ENCODE data around the gene PRPF19.
"Not testable (repeated sequence)": the region's sequence is repeated elsewhere in the genome, so short reads cannot be mapped to it uniquely, and the experiment has no call there.

PRPF19 gene

DNA sequence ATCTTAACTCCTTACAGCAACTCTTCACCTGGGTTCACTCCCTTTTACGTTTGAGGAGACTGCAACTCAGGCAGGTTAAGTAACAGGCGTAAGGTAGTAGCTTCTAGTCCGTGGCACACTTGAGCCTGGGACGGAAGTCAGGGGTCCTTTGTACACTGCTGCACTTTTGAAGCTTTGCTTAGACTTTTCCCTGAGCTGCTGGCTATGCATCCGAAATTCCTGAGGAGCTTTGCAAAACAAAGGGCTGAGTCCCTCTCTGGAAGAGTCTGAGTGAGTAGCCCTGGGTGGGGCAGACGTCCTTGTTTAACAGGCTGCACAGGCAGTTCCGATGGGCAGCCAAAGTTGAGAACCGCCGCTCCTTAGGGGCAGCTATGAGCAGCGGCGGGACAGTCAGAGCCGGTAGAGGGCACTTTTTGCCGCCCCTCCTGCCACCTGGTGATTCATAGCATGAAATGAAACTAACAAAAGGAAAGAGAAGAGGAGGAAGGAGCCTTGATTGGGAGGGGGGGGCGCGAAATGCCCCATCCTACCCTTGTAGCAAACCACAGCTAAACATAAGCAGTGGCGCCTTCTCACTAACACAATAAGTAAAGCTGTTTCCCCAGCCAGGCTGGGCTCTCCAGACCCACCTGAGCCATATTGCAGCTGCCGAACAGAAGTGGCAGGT lies 9.0 kb upstream of the PRPF19 start:
- peaks cover 4% of the 10 kb centered on the region; the same call in 1 of the 2 replicates for H3K36me3 ChIP-seq (ENCODE audit: insufficient read depth, low read length)
- H3K4me3 ChIP-seq (ENCODE audit: low read depth, low read length), result peak overlapping the region; percentile 83
- peak overlapping the region; percentile 74 for H3K27ac ChIP-seq (ENCODE audit: low read depth, low read length)
- H2AFZ ChIP-seq (ENCODE audit: low read length, unreplicated experiment), result peak overlapping the region; percentile 12
- H3K4me1 ChIP-seq (ENCODE audit: control insufficient read depth, insufficient read depth, low read length, unreplicated experiment), result peaks cover 33% of the 10 kb centered on the region
- peaks cover 52% of the 10 kb centered on the region for H3K79me2 ChIP-seq (ENCODE audit: control insufficient read depth, insufficient read depth, low read length, unreplicated experiment)
- H3K27me3 ChIP-seq (ENCODE audit: insufficient read depth, low read length), result 0 out of 2 replicates have a peak, but pooled peaks cover 9% of the 10 kb centered on the region

DNA sequence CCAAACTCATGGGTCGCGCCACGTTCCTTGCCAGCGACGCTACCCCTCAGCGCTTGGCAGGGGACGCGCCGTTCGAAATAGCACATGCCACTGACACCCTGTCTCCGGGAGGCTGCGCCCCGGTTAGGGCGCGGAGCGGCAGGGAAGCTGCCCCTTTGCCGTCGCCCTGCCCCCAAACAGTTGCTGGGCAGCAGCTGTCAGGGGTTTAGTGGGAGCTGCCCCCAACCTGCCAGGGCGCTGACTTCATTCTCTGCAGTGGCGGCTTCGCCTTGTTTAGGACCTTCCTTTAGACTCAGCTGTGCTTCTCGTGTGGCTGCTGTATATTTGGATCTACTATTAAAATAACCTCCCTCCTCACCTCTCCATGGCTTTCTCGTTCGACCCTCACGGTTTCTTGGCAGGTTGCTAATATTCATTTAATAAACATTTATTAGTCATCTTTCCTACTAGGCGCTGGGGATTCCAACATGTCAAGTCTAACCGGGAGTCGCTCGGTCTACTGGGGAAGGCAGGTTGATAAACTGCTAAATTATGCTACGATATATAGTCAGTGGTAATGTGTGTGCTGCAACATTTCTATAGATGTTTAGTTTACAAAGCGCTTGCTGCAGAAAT lies 8.4 kb upstream of the PRPF19 start:
- Histone ChIP-seq H2AFZ (ENCODE audit: low read length, unreplicated experiment) (peak overlapping the region; percentile 12), H3K36me3 (ENCODE audit: insufficient read depth, low read length) (no peaks in the 10 kb centered on the region), H3K79me2 (ENCODE audit: control insufficient read depth, insufficient read depth, low read length, unreplicated experiment) (peaks cover 51% of the 10 kb centered on the region), H3K27me3 (ENCODE audit: insufficient read depth, low read length) (peaks cover 13% of the 10 kb centered on the region), H3K4me1 (ENCODE audit: control insufficient read depth, insufficient read depth, low read length, unreplicated experiment) (peaks cover 33% of the 10 kb centered on the region), H3K4me3 (ENCODE audit: low read depth, low read length) (peak overlapping the region; percentile 83), H3K27ac (ENCODE audit: low read depth, low read length) (no peak overlapping the region; the same call in 1 of the 2 replicates)

DNA sequence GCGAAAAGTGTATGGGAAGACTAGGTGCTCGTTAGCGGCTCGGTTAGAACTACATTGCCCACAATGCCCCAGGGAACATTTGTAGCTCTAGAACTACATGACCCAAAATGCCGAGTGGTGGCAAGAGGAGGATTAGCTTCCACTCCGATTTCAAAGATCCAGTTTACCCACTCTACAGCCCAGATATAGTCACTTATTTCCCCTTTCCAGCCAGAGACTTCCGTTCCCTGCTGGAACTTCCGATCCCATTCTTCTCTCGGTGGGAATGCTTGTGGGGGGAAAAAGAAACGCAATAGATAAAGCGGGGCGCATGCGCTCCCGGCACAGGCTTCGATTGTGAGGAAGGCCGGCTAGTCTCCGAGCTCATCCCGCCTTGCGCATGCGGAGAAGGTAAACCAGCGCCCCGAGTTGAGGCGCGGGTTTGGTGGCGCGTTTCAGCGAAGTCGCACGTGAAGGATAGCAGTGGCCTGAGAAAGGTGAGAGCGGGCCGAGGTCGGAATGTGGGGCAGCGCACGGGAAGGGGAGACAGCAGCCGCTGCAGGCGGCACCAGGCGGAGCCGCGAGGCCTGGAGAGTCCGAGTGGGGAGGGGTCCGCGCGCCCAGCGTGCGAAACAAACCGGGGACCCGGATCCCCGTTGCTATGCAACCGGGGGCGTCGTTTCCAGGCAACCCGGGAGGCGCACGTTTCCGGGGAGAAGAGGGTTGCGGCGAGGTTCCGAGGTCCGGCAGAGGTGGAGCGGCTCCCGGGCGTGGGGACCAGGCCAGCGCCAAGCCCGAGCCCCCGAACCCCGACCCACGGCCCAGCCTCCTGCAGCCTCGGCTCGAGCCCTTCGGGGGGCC lies 7.6 kb upstream of the PRPF19 start, which contains the start of gene TMEM109:
TSS of gene TMEM109 (plus strand) at position 366 of the 840 bp plus-strand sequence. CDS start 5,536 bp downstream, outside the sequence.
- H3K79me2 ChIP-seq (ENCODE audit: control insufficient read depth, insufficient read depth, low read length, unreplicated experiment), result peaks cover 44% of the 10 kb centered on the region
- H2AFZ ChIP-seq (ENCODE audit: low read length, unreplicated experiment), result peak within 1 kb of the TSS; percentile 99
- no peaks in the 10 kb centered on the region for H3K36me3 ChIP-seq (ENCODE audit: insufficient read depth, low read length)
- peak within 1 kb of the TSS; percentile 83 for H3K4me3 ChIP-seq (ENCODE audit: low read depth, low read length)
- peaks cover 19% of the 10 kb centered on the region for H3K27me3 ChIP-seq (ENCODE audit: insufficient read depth, low read length)
- H3K27ac ChIP-seq (ENCODE audit: low read depth, low read length), result peak within 1 kb of the TSS; percentile 85
- H3K4me1 ChIP-seq (ENCODE audit: control insufficient read depth, insufficient read depth, low read length, unreplicated experiment), result peaks cover 26% of the 10 kb centered on the region

DNA sequence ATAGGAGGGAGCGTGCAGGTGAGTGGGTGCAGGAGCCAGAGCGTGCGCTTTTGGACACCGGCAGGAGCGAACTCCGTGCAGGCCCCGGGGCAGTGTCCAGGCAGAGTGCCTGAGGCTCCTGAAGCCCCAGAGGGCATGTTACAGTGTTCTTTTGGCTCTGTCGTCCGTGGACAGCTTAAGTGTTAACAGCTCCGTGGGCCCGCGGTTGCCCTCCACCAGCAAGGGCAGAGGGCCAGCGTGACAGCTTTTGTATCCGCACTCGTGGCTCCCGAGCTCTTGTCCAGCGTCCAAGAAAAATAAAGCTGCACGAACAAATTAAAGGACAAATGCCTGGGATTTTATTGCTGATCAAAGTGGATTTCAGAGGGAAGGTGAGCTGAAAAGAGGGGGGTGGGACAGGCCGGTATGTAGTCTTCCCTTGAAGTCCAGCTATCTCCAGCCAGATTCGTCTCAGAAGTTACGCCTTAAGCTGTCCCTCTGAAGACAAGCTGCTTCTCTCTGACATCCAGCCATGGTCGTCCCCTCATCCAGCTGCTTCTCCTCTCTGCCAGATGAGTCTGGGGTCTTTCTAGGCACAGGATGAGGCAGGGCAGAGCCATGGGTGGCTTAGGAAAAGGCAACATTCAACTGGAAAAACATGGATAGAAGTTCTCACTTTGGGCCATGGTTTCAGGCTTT lies 6.6 kb upstream of the PRPF19 start:
- peaks cover 19% of the 10 kb centered on the region for H3K4me1 ChIP-seq (ENCODE audit: control insufficient read depth, insufficient read depth, low read length, unreplicated experiment)

DNA sequence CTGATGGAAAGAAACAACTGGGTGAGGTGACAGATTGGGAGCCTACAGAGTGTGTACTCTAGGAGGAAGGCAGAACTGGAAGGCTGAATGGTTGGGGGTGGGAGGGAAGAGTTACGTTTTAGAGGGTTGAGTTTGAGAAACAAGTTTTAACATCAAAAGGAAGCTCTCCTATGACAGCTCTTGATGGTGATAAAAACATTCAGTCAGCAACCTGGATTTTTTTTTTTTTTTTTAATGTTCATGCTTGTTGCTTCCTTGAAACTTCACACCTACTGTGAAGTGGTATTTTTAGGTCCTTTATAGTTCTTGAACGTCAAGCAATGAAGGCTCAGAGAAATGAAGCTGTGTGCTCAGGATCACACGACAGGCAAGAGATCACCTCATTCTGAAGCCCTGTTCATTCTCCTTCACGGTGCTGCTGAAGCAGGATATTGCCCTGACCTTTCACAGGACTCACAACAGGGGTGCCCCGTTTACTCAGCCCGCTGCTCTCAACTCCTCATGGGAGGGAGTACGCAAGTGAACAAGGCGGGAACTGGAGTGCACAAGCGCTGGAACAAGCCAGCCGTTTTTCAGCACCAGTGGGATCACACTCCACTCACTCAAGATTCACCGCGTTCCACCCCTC lies 6.0 kb upstream of the PRPF19 start:
- Histone ChIP-seq H3K27me3 (ENCODE audit: insufficient read depth, low read length) (peaks cover 30% of the 10 kb centered on the region), H3K36me3 (ENCODE audit: insufficient read depth, low read length) (no peaks in the 10 kb centered on the region), H3K79me2 (ENCODE audit: control insufficient read depth, insufficient read depth, low read length, unreplicated experiment) (peaks cover 28% of the 10 kb centered on the region), H3K27ac (ENCODE audit: low read depth, low read length) (no peak overlapping the region), H3K4me3 (ENCODE audit: low read depth, low read length) (no peak overlapping the region), H2AFZ (ENCODE audit: low read length, unreplicated experiment) (no peak overlapping the region), H3K4me1 (ENCODE audit: control insufficient read depth, insufficient read depth, low read length, unreplicated experiment) (peaks cover 19% of the 10 kb centered on the region)

More for the DNA sequence above, 6.6 kb upstream of the PRPF19 start:
- Histone ChIP-seq H3K4me3 (ENCODE audit: low read depth, low read length) (peak overlapping the region; percentile 83), H3K79me2 (ENCODE audit: control insufficient read depth, insufficient read depth, low read length, unreplicated experiment) (peaks cover 34% of the 10 kb centered on the region), H3K36me3 (ENCODE audit: insufficient read depth, low read length) (no peaks in the 10 kb centered on the region), H2AFZ (ENCODE audit: low read length, unreplicated experiment) (peak overlapping the region; percentile 99), H3K27ac (ENCODE audit: low read depth, low read length) (no peak overlapping the region), H3K27me3 (ENCODE audit: insufficient read depth, low read length) (peaks cover 29% of the 10 kb centered on the region)

DNA sequence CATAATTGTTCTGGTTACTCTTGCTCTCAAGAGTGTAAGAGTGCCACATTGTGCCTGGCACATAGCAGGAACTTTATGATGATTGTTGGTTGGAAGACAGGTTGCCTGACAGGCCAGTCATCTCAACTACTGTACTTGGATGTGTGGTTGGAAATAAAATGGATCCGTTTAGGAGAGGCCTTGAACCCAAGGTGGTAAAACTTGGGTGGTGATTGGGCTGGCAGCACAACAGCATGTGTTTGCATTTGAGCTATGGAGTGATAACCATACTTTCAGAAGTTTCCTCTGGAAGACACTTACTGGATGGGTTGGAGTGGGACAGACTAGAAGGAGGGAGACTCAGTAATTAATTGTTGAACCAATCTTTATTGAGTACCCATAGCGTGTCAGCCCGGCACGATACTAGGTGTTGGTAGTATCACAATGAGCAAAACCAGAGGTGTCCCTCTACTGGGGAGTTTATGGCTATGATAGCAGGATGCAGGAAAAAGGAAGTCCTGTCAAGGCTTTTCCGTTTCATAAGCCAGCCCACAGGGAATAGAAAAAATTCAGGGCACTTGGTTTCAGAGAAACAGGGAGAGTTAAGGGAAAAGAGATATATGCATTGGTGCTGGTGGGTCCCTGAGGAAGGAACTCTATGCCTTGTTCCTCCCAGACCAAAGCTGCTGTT lies 4.5 kb upstream of the PRPF19 start:
- Histone ChIP-seq H3K36me3 (ENCODE audit: insufficient read depth, low read length) (no peaks in the 10 kb centered on the region), H3K27ac (ENCODE audit: low read depth, low read length) (no peak overlapping the region), H2AFZ (ENCODE audit: low read length, unreplicated experiment) (no peak overlapping the region), H3K79me2 (ENCODE audit: control insufficient read depth, insufficient read depth, low read length, unreplicated experiment) (peaks cover 17% of the 10 kb centered on the region), H3K27me3 (ENCODE audit: insufficient read depth, low read length) (peaks cover 30% of the 10 kb centered on the region), H3K4me1 (ENCODE audit: control insufficient read depth, insufficient read depth, low read length, unreplicated experiment) (peaks cover 9% of the 10 kb centered on the region), H3K4me3 (ENCODE audit: low read depth, low read length) (no peak overlapping the region)

DNA sequence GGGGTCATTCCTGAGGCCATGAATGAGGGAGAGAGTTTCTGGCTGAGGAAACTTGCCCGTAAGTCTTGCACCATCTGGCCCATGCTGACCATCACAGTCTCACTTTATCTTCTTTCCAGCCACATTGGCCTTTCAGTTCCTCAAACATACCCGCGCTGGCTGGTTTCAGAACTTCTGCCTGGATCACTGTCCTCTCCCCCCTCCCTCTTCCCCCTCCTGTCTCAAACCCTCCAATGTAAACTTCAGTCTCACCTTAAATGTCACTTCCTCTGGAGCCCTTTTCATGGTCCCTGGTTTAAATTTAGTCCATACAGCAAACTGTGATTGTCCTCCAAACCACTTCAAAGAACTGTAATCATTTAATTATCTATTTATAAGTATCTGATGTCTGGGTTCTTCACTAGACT lies 3.9 kb upstream of the PRPF19 start:
- H3K36me3 ChIP-seq (ENCODE audit: insufficient read depth, low read length), result no peaks in the 10 kb centered on the region
- peaks cover 19% of the 10 kb centered on the region for H3K79me2 ChIP-seq (ENCODE audit: control insufficient read depth, insufficient read depth, low read length, unreplicated experiment)
- peaks cover 6% of the 10 kb centered on the region for H3K4me1 ChIP-seq (ENCODE audit: control insufficient read depth, insufficient read depth, low read length, unreplicated experiment)
- peaks cover 30% of the 10 kb centered on the region for H3K27me3 ChIP-seq (ENCODE audit: insufficient read depth, low read length)
- no peak overlapping the region for H3K4me3 ChIP-seq (ENCODE audit: low read depth, low read length)
- H2AFZ ChIP-seq (ENCODE audit: low read length, unreplicated experiment), result no peak overlapping the region
- no peak overlapping the region for H3K27ac ChIP-seq (ENCODE audit: low read depth, low read length)

DNA sequence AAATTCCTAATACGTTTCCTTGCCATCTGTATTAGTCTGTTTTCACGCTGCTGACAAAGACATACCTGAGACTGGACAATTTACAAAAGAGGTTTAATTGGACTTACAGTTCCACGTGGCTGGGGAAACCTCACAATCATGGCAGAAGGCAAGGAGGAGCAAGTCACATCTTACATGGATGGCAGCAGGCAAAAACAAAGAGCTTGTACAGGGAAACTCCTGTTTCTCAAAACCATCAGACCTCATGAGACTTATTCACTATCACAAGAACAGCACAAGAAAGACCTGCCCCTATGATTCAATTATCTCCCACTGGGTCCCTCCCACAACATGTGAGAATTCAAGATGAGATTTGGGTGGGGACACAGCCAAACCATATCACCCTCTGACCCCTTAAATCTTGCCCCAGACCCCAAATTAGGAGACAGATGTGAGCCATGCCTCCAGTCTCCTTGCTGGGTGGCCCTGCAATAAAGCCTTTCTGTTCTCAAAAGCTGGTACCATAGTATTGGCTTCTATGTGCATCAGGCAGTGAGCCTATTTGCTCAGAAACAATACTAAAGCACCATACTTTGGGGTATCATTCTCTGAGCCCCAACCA lies 3.4 kb upstream of the PRPF19 start:
- H3K79me2 ChIP-seq (ENCODE audit: control insufficient read depth, insufficient read depth, low read length, unreplicated experiment), result peaks cover 21% of the 10 kb centered on the region
- not testable (repeated sequence) for H3K27ac ChIP-seq (ENCODE audit: low read depth, low read length); H3K4me3 ChIP-seq (ENCODE audit: low read depth, low read length); H3K36me3 ChIP-seq (ENCODE audit: insufficient read depth, low read length); H2AFZ ChIP-seq (ENCODE audit: low read length, unreplicated experiment)
- peaks cover 11% of the 10 kb centered on the region for H3K4me1 ChIP-seq (ENCODE audit: control insufficient read depth, insufficient read depth, low read length, unreplicated experiment)
- H3K27me3 ChIP-seq (ENCODE audit: insufficient read depth, low read length), result peaks cover 30% of the 10 kb centered on the region

DNA sequence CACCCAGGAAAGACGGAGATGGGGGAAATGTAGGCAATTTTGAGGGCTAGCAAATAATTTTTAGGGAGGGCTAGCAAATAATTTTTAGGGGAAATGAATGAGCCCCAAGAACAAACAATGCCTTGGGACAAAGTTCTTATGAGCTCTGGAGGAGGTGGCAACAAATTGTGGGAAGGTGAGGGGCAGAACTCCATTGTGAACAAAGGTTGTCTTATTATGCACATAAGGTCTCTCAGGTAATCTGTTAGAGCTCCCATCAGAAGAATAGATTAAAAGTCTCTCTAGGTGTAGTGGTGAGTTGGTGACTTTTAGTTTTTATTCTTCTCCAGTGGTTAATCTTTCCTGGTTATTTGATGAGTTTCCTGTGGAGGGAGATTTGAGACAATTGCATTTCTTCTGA lies 2.4 kb upstream of the PRPF19 start:
- H2AFZ ChIP-seq (ENCODE audit: low read length, unreplicated experiment), result no peak overlapping the region
- H3K36me3 ChIP-seq (ENCODE audit: insufficient read depth, low read length), result no peaks in the 10 kb centered on the region
- no peak overlapping the region for H3K4me3 ChIP-seq (ENCODE audit: low read depth, low read length)
- H3K27me3 ChIP-seq (ENCODE audit: insufficient read depth, low read length), result peaks cover 30% of the 10 kb centered on the region
- peaks cover 24% of the 10 kb centered on the region for H3K79me2 ChIP-seq (ENCODE audit: control insufficient read depth, insufficient read depth, low read length, unreplicated experiment)
- H3K4me1 ChIP-seq (ENCODE audit: control insufficient read depth, insufficient read depth, low read length, unreplicated experiment), result peaks cover 20% of the 10 kb centered on the region
- no peak overlapping the region for H3K27ac ChIP-seq (ENCODE audit: low read depth, low read length)

Data from ACC112 (cell line).